GM23338 (cell line): ENCODE data around the gene NEFH. TPM values are rescaled to one million over a fixed set of nuclear protein-coding genes. Genes with fewer than 3 reads are reported as not detected.

Source experiments
- ATAC-seq: fragments of 200-7000 bp; cut with Tn5 transposase; 3 replicates; pipeline ENCODE4 v1.9.1; 2020
- DNase-seq: peaks from one replicate; pipeline ENCODE4 v3.0.0-alpha.2; 2015; ENCODE audit warnings: low spot score
- H2AFZ ChIP-seq: fragments of 200-600 bp; sonication (generic); 2 replicates; pipeline ENCODE4 v1.8.0; 2016; ENCODE audit warnings: antibody characterized with exemption, mild to moderate bottlenecking, moderate library complexity
- H3F3A ChIP-seq: fragments of 200-600 bp; sonication (generic); replicated peaks from 2 replicates; pipeline ENCODE4 v1.8.0; 2017; ENCODE audit warnings: antibody characterized with exemption, mixed run types, low read depth
- H3K27ac ChIP-seq: fragments of 200-600 bp; sonication (generic); 2 replicates; pipeline ENCODE4 v1.6.1; 2016; ENCODE audit warnings: low read depth
- H3K27me3 ChIP-seq: fragments of 200-600 bp; sonication (generic); 2 replicates; pipeline ENCODE4 v1.8.0; 2016; ENCODE audit warnings: mild to moderate bottlenecking, mixed run types, moderate library complexity; ENCODE audit not compliant: insufficient read depth
- H3K36me3 ChIP-seq: fragments of 200-600 bp; sonication (generic); 2 replicates; pipeline ENCODE4 v1.8.0; 2016; ENCODE audit warnings: mild to moderate bottlenecking; ENCODE audit not compliant: insufficient read depth
- H3K4me1 ChIP-seq: fragments of 200-600 bp; sonication (generic); 2 replicates; pipeline ENCODE4 v1.8.0; 2016; ENCODE audit warnings: mild to moderate bottlenecking, moderate library complexity; ENCODE audit not compliant: insufficient read depth
- H3K4me2 ChIP-seq: fragments of 200-600 bp; sonication (generic); 2 replicates; pipeline ENCODE4 v1.7.1; 2017; ENCODE audit warnings: mixed run types
- H3K4me3 ChIP-seq: fragments of 200-600 bp; sonication (generic); 2 replicates; pipeline ENCODE4 v1.6.1; 2016; ENCODE audit warnings: mixed run types
- H3K79me2 ChIP-seq: fragments of 200-600 bp; sonication (generic); replicated peaks from 2 replicates; pipeline ENCODE4 v1.8.0; 2017; ENCODE audit warnings: mild to moderate bottlenecking; ENCODE audit not compliant: insufficient read depth
- H3K9me2 ChIP-seq: fragments of 200-600 bp; sonication (generic); 2 replicates; pipeline ENCODE4 v1.8.0; 2017; ENCODE audit not compliant: insufficient read depth
- H4K20me1 ChIP-seq: fragments of 200-600 bp; sonication (generic); replicated peaks from 2 replicates; pipeline ENCODE4 v1.8.0; 2017; ENCODE audit warnings: mild to moderate bottlenecking; ENCODE audit not compliant: insufficient read depth
- H3K27ac Mint-ChIP-seq: 2 replicates; pipeline ENCODE4 v1.8.0; 2020; ENCODE audit warnings: inconsistent platforms, mild to moderate bottlenecking, moderate library complexity, mixed read lengths
- H3K27me3 Mint-ChIP-seq: 3 replicates; pipeline ENCODE4 v1.8.0; 2022; ENCODE audit warnings: low read depth, mild to moderate bottlenecking, moderate library complexity, mixed read lengths, inconsistent platforms; ENCODE audit not compliant: insufficient read depth, poor library complexity
- H3K36me3 Mint-ChIP-seq: 3 replicates; pipeline ENCODE4 v1.8.0; 2021; ENCODE audit warnings: low read depth, mild to moderate bottlenecking, inconsistent platforms, moderate library complexity, mixed read lengths
- H3K4me1 Mint-ChIP-seq: 3 replicates; pipeline ENCODE4 v1.8.0; 2020; ENCODE audit warnings: mild to moderate bottlenecking, inconsistent platforms, mixed read lengths
- H3K4me3 Mint-ChIP-seq: 3 replicates; pipeline ENCODE4 v1.8.0; 2021; ENCODE audit warnings: moderate library complexity, mild to moderate bottlenecking, inconsistent platforms, mixed read lengths
- H3K9me3 Mint-ChIP-seq: 3 replicates; pipeline ENCODE4 v1.8.0; 2020; ENCODE audit warnings: moderate library complexity, mild to moderate bottlenecking, inconsistent platforms, mixed read lengths
- CREB1 ChIP-seq: fragments of 250-450 bp; sonication (Bioruptor Pico); IDR thresholded peaks from 2 replicates; pipeline ENCODE4 v1.5.0; 2020; ENCODE audit warnings: low read depth, mild to moderate bottlenecking, moderate library complexity
- CTCF ChIP-seq, 2 experiments: fragments of 200-600 bp in 1 of 2; sonication (generic) in 1 of 2; conservative IDR thresholded peaks; 2 replicates each; pipeline versions ENCODE4 v1.5.1 to v1.6.1; 2016 to 2017; ENCODE audit warnings: antibody characterized with exemption in 2 of 2, low read depth in 2 of 2, mild to moderate bottlenecking in 2 of 2, moderate library complexity in 1 of 2
- EZH2 ChIP-seq: fragments of 200-600 bp; sonication (generic); IDR thresholded peaks from one replicate; pipeline ENCODE4 v1.8.0; 2017; ENCODE audit warnings: antibody characterized with exemption, mild to moderate bottlenecking, low read depth; ENCODE audit not compliant: unreplicated experiment
- EZH2phosphoT487 ChIP-seq: fragments of 200-600 bp; sonication (generic); IDR thresholded peaks from one replicate; pipeline ENCODE4 v1.8.1; 2018; ENCODE audit warnings: antibody characterized with exemption; ENCODE audit not compliant: unreplicated experiment
- JUNB ChIP-seq: IDR thresholded peaks from one replicate; pipeline ENCODE4 v1.6.1; 2016; ENCODE audit warnings: antibody characterized with exemption; ENCODE audit not compliant: unreplicated experiment
- NANOG ChIP-seq: IDR thresholded peaks from 2 replicates; pipeline ENCODE4 v1.6.1; 2016; ENCODE audit warnings: antibody characterized with exemption, borderline replicate concordance
- POLR2AphosphoS5 ChIP-seq: IDR thresholded peaks from 2 replicates; pipeline ENCODE4 v1.6.1; 2016; ENCODE audit warnings: antibody characterized with exemption, low read depth
- REST ChIP-seq: IDR thresholded peaks from one replicate; pipeline ENCODE4 v1.6.1; 2018; ENCODE audit warnings: antibody characterized with exemption; ENCODE audit not compliant: unreplicated experiment
- STAT1 ChIP-seq: IDR thresholded peaks from one replicate; pipeline ENCODE4 v1.6.1; 2016; ENCODE audit warnings: antibody characterized with exemption; ENCODE audit not compliant: unreplicated experiment
- ZNF114 ChIP-seq: fragments of 250-450 bp; sonication (Bioruptor Pico); IDR thresholded peaks from 2 replicates; pipeline ENCODE4 v1.5.0; 2020; ENCODE audit warnings: mild to moderate bottlenecking, moderate library complexity
- ZNF331 ChIP-seq: fragments of 250-450 bp; sonication (Bioruptor Pico); IDR thresholded peaks from 2 replicates; pipeline ENCODE4 v1.5.0; 2020; ENCODE audit warnings: low read depth, mild to moderate bottlenecking, moderate library complexity
- ZNF462 ChIP-seq: fragments of 250-450 bp; sonication (Bioruptor Pico); IDR thresholded peaks from 2 replicates; pipeline ENCODE4 v1.5.0; 2020; ENCODE audit warnings: mild to moderate bottlenecking, moderate library complexity
- polyA plus RNA-seq: library from polyadenylated mRNA; unstranded; fragments of >200 nt; fragmentation: Nextera tagmentation; extraction: Ambion mirVana; gene quantifications from 2 replicates; pipeline ENCODE4 v1.2.1, GENCODE V29; 2016
- total RNA-seq: library from RNA; depleted of rRNA; stranded (reverse); fragments of >200 nt; shearing (Covaris generic); gene quantifications from 2 replicates; pipeline ENCODE4 v1.2.3, GENCODE V29; 2014
- TF ChIP-seq, protein P1 (sequence below): IDR thresholded peaks from 2 replicates; pipeline ENCODE4 v1.6.1; 2016; ENCODE audit warnings: antibody characterized with exemption

Gene NEFH
- total and polyA plus RNA-seq, 2 experiments from 2014 or later, result 2.4 to 6.3 TPM

GRCh38 chr22:29435236-29436136 is 44.5 kb upstream of the NEFH start:
- ATAC-seq (no peak), DNase-seq (no peak)
- H3K4me1 Mint-ChIP-seq, result peaks cover 18% of the 10 kb centered on the region
- H3K4me2 ChIP-seq, result no peak overlapping the region
- TF ChIP-seq ZNF462 (CRISPR knock-in tag), result no peak
- no peak for TF ChIP-seq STAT1
- no peak for TF ChIP-seq CTCF (conservative IDR thresholded peaks at IDR 0.05; ENCODE audit: low read depth in 2 of 2)
- TF ChIP-seq POLR2AphosphoS5, result no peak
- no peak for TF ChIP-seq JUNB
- no peak for TF ChIP-seq NANOG
- no peak for TF ChIP-seq ZNF331 (CRISPR knock-in tag)
- TF ChIP-seq, protein P1, sequence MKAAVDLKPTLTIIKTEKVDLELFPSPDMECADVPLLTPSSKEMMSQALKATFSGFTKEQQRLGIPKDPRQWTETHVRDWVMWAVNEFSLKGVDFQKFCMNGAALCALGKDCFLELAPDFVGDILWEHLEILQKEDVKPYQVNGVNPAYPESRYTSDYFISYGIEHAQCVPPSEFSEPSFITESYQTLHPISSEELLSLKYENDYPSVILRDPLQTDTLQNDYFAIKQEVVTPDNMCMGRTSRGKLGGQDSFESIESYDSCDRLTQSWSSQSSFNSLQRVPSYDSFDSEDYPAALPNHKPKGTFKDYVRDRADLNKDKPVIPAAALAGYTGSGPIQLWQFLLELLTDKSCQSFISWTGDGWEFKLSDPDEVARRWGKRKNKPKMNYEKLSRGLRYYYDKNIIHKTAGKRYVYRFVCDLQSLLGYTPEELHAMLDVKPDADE, result no peak
- no peak for TF ChIP-seq EZH2
- TF ChIP-seq EZH2phosphoT487, result no peak
- TF ChIP-seq CREB1, result no peak
- no peak for TF ChIP-seq ZNF114 (CRISPR knock-in tag)
- TF ChIP-seq REST, result no peak
- no peak overlapping the region for H3K27ac Mint-ChIP-seq
- no peaks in the 10 kb centered on the region for H3K79me2 ChIP-seq
- no peaks in the 10 kb centered on the region for H3K36me3 Mint-ChIP-seq
- no peaks in the 10 kb centered on the region for H4K20me1 ChIP-seq
- H3K4me1 ChIP-seq, result peaks cover 11% of the 10 kb centered on the region
- no peak overlapping the region for H3K4me3 Mint-ChIP-seq
- H3K9me3 Mint-ChIP-seq, result no peaks in the 10 kb centered on the region
- H3K9me2 ChIP-seq, result no peaks in the 10 kb centered on the region; the same call in 1 of the 2 replicates
- H3K27me3 ChIP-seq, result no peaks in the 10 kb centered on the region
- no peaks in the 10 kb centered on the region for H3F3A ChIP-seq
- H3K4me3 ChIP-seq, result no peak overlapping the region
- H2AFZ ChIP-seq, result no peak overlapping the region
- no peak overlapping the region for H3K27ac ChIP-seq
- H3K36me3 ChIP-seq, result no peaks in the 10 kb centered on the region
- peaks cover 4% of the 10 kb centered on the region for H3K27me3 Mint-ChIP-seq
